Suprapubic skin (tissue), 4 donors: ENCODE results near the gene TCAP. TPM values are rescaled to one million over a fixed set of nuclear protein-coding genes. Genes with fewer than 3 reads are reported as not detected.
"Not testable (repeated sequence)": the region's sequence is repeated elsewhere in the genome, so short reads cannot be mapped to it uniquely, and the experiment has no call there.

Experiments
- DNase-seq, 2 donors: peaks; one replicate each; pipeline ENCODE4 v3.0.0-alpha.2; 2019; ENCODE audit warnings: low spot score in 2 of 2
- H3K27ac ChIP-seq: fragments of 200-600 bp; sonication (generic); one replicate; pipeline ENCODE4 v1.5.1; 2019
- H3K27me3 ChIP-seq: fragments of 200-600 bp; sonication (generic); one replicate; pipeline ENCODE4 v1.5.1; 2019
- H3K36me3 ChIP-seq: fragments of 200-600 bp; sonication (generic); one replicate; pipeline ENCODE4 v1.5.1; 2019
- H3K4me1 ChIP-seq: fragments of 200-600 bp; sonication (generic); one replicate; pipeline ENCODE4 v1.5.1; 2019
- H3K4me3 ChIP-seq: fragments of 200-600 bp; sonication (generic); one replicate; pipeline ENCODE4 v1.5.1; 2019; ENCODE audit warnings: mild to moderate bottlenecking
- H3K9me3 ChIP-seq: fragments of 200-600 bp; sonication (generic); one replicate; pipeline ENCODE4 v1.5.1; 2019
- CTCF ChIP-seq, 2 donors: fragments of 200-600 bp in 1 of 2; fragments of 450-650 bp in 1 of 2; sonication (generic) in 1 of 2; IDR thresholded peaks; one replicate each; pipeline ENCODE4 v1.5.1; 2016 to 2019; ENCODE audit warnings: antibody characterized with exemption in 2 of 2, mild to moderate bottlenecking in 1 of 2, moderate library complexity in 1 of 2
- EP300 ChIP-seq: sonication (generic); formaldehyde crosslinking; IDR thresholded peaks from one replicate; pipeline ENCODE4 v1.6.1; 2017; ENCODE audit warnings: antibody characterized with exemption
- POLR2A ChIP-seq, 2 donors: fragments of 450-650 bp; IDR thresholded peaks; one replicate each; pipeline ENCODE4 v1.6.1; 2017; ENCODE audit warnings: antibody characterized with exemption in 2 of 2, mild to moderate bottlenecking in 2 of 2, moderate library complexity in 2 of 2
- POLR2AphosphoS5 ChIP-seq, 3 donors: sonication (generic); formaldehyde crosslinking; IDR thresholded peaks; one replicate each; pipeline ENCODE4 v1.6.1; 2017; ENCODE audit warnings: antibody characterized with exemption in 3 of 3
- WGBS: methylation state at CpG from one replicate; pipeline ENCODE4 v1.1.5; 2018; 5-methylcytosine and 5-hydroxymethylcytosine counted together
- total RNA-seq, 4 donors: library from RNA; depleted of rRNA; stranded (reverse); fragments of >200 nt; gene quantifications; one replicate each; pipeline ENCODE4 v1.1.0, GENCODE V29; 2016

TCAP gene
- total RNA-seq, 4 donors from 2014 or later = 0.57 to 2.4 (median 1.1) TPM; not detected in 1

- no peak for DNase-seq
- no peak overlapping the region for H3K4me3 ChIP-seq
- WGBS = 82% methylated on average over 3 of the region's 6 CpGs
- no peak overlapping the region for H3K27ac ChIP-seq
- peaks cover 26% of the 10 kb centered on the region for H3K4me1 ChIP-seq
- no peak for TF ChIP-seq CTCF (IDR thresholded peaks at IDR 0.05)
- no peak for TF ChIP-seq POLR2A (IDR thresholded peaks at IDR 0.05)
- no peak for TF ChIP-seq EP300
- no peak for TF ChIP-seq POLR2AphosphoS5 (IDR thresholded peaks at IDR 0.05)
- H3K9me3 ChIP-seq = no peaks in the 10 kb centered on the region
- no peaks in the 10 kb centered on the region for H3K36me3 ChIP-seq
- no peaks in the 10 kb centered on the region for H3K27me3 ChIP-seq
Observed at GRCh38 chr17:39696731-39697130, 31.6 kb downstream of the TCAP start.

GRCh38 chr17:39697961-39698360, 32.8 kb downstream of the TCAP start:
- no peaks in the 10 kb centered on the region for H3K27me3 ChIP-seq
- DNase-seq = no peak
- no peak for TF ChIP-seq CTCF (IDR thresholded peaks at IDR 0.05)
- no peak for TF ChIP-seq EP300
- no peak for TF ChIP-seq POLR2A (IDR thresholded peaks at IDR 0.05)
- no peak for TF ChIP-seq POLR2AphosphoS5 (IDR thresholded peaks at IDR 0.05)
- no peaks in the 10 kb centered on the region for H3K36me3 ChIP-seq
- WGBS = 89% methylated on average over 5 of the region's 5 CpGs
- no peak overlapping the region for H3K4me3 ChIP-seq
- peaks cover 37% of the 10 kb centered on the region for H3K4me1 ChIP-seq
- no peaks in the 10 kb centered on the region for H3K9me3 ChIP-seq
- H3K27ac ChIP-seq = no peak overlapping the region

- not testable (repeated sequence) for H3K9me3 ChIP-seq, H3K27me3 ChIP-seq, DNase-seq, H3K36me3 ChIP-seq
- Histone ChIP-seq H3K4me1 (peaks cover 48% of the 10 kb centered on the region), H3K27ac (peak overlapping the region; percentile 92), H3K4me3 (peak overlapping the region; percentile 90)
- WGBS = 41% methylated on average over 11 of the region's 11 CpGs
Observed at GRCh38 chr17:39699157-39699817, 34.1 kb downstream of the TCAP start.

- TF ChIP-seq EP300 (no peak), POLR2A (IDR thresholded peaks at IDR 0.05) (no peak), POLR2AphosphoS5 (IDR thresholded peaks at IDR 0.05) (no peak), CTCF (IDR thresholded peaks at IDR 0.05) (no peak)
- no peaks in the 10 kb centered on the region for H3K9me3 ChIP-seq
- no peak for DNase-seq
- peaks cover 53% of the 10 kb centered on the region for H3K4me1 ChIP-seq
- no peaks in the 10 kb centered on the region for H3K36me3 ChIP-seq
- peak within 1 kb of the TSS; percentile 90 for H3K4me3 ChIP-seq
- no peaks in the 10 kb centered on the region for H3K27me3 ChIP-seq
- WGBS = 6% methylated on average over 12 of the region's 20 CpGs
- peak within 1 kb of the TSS; percentile 92 for H3K27ac ChIP-seq
Observed at GRCh38 chr17:39699818-39700147, 34.6 kb downstream of the TCAP start, which contains the start of gene ERBB2. ERBB2 (plus strand) TSS chr17:39700064; CDS start chr17:39700239, 175 bp downstream.

- H3K4me3 ChIP-seq = peak overlapping the region; percentile 90
Observed at GRCh38 chr17:39700148-39700987, 35.2 kb downstream of the TCAP start.

More at GRCh38 chr17:39700148-39700987, 35.2 kb downstream of the TCAP start:
- Histone ChIP-seq H3K9me3 (no peaks in the 10 kb centered on the region), H3K27me3 (no peaks in the 10 kb centered on the region), H3K27ac (peak overlapping the region; percentile 92), H3K4me1 (peaks cover 59% of the 10 kb centered on the region), H3K36me3 (no peaks in the 10 kb centered on the region)
- no peak for TF ChIP-seq POLR2A (IDR thresholded peaks at IDR 0.05)
- TF ChIP-seq EP300 = no peak
- no peak for TF ChIP-seq CTCF (IDR thresholded peaks at IDR 0.05)
- TF ChIP-seq POLR2AphosphoS5 (IDR thresholded peaks at IDR 0.05) = no peak
- DNase-seq = no peak
- 3% methylated on average over 18 of the region's 57 CpGs for WGBS
